GM12892 (cell line): ENCODE results near the gene LMTK3.

ENCODE experiments used
- POLR2AphosphoS5 ChIP-seq: IDR thresholded peaks from 2 replicates; pipeline ENCODE4 v1.6.1; 2011; ENCODE audit warnings: low read depth, low read length, control low read depth
- TAF1 ChIP-seq: IDR thresholded peaks from 2 replicates; pipeline ENCODE4 v1.6.1; 2011; ENCODE audit warnings: low read depth, mild to moderate bottlenecking, control low read depth, low read length, borderline replicate concordance

DNA sequence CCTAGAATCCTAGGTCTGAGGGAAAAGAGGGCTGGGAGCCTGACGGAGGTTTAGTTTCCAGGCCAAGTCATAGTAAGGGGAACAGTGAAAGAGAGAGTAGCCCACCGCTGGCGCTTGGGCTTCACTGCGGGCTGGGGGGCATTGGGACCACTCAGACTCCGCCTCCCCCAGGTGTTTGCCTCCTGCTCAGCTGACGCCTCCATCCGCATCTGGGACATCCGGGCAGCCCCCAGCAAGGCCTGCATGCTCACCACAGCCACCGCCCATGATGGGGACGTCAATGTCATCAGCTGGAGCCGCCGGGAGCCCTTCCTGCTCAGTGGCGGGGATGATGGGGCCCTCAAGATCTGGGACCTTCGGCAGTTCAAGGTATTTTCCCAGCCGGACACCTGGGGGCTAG is 60.8 kb downstream of the LMTK3 start:
- TF ChIP-seq POLR2AphosphoS5 (no peak), TAF1 (no peak)
